Measurements from ENCODE around the gene PDE4D. TPM values are rescaled to one million over a fixed set of nuclear protein-coding genes. Genes with fewer than 3 reads are reported as not detected.

The PDE4D gene
- total and polyA plus RNA-seq, 10 of the 15 experiments (the other 5 are each of a cell fraction or from before 2014, with no cell fraction given) = 0.87 to 4.1 (median 2.2) TPM

DNA sequence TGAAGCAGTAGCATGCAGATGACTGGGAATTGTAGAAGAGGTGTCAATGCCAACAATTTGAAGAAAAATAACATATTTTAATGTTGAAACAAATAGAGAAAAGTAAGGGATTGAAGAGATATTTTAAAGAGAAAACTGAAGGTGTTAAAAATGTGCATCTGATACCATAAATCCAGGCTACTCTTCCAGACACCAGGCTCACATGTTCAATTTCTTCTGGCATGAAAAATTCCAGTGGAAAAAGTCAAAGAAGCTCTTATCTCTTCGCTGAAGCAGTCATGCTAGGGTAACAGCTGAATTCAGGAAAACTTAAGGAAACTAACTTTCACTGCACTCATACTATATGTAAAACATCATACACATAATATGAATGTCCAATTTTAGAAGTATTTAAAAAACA is 335.0 kb downstream of the PDE4D start (continued):
- TF ChIP-seq, protein P1, sequence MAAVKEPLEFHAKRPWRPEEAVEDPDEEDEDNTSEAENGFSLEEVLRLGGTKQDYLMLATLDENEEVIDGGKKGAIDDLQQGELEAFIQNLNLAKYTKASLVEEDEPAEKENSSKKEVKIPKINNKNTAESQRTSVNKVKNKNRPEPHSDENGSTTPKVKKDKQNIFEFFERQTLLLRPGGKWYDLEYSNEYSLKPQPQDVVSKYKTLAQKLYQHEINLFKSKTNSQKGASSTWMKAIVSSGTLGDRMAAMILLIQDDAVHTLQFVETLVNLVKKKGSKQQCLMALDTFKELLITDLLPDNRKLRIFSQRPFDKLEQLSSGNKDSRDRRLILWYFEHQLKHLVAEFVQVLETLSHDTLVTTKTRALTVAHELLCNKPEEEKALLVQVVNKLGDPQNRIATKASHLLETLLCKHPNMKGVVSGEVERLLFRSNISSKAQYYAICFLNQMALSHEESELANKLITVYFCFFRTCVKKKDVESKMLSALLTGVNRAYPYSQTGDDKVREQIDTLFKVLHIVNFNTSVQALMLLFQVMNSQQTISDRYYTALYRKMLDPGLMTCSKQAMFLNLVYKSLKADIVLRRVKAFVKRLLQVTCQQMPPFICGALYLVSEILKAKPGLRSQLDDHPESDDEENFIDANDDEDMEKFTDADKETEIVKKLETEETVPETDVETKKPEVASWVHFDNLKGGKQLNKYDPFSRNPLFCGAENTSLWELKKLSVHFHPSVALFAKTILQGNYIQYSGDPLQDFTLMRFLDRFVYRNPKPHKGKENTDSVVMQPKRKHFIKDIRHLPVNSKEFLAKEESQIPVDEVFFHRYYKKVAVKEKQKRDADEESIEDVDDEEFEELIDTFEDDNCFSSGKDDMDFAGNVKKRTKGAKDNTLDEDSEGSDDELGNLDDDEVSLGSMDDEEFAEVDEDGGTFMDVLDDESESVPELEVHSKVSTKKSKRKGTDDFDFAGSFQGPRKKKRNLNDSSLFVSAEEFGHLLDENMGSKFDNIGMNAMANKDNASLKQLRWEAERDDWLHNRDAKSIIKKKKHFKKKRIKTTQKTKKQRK (IDR thresholded peaks at IDR 0.05; ENCODE audit: low read depth, low read length) = no peak
- TF ChIP-seq SMAD1 (IDR thresholded peaks at IDR 0.05; ENCODE audit: low read depth, partially characterized antibody) (no peak), CBX5 (IDR thresholded peaks at IDR 0.05; ENCODE audit: low read depth) (no peak), NBN (IDR thresholded peaks at IDR 0.05) (no peak)

DNA sequence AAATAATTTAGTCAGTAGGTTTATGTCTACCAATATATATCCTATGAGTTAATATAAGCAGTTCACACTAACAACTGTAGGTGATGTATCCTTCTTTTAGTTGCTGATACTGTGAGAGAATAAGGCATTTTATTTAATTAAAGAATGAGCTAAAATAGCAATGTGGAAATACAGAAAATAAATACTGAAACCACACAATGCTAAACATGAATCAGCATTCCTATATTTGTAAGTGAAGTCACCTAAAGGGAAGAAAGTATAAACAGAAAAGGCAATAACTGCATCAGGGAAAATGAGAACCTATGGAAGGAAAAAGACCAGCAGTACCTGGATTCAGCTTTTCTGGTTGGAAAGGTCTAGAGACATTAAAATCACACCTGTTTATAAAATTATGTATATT is 336.0 kb downstream of the PDE4D start:
- Histone ChIP-seq H3K4me2 (ENCODE audit: control insufficient read depth, insufficient read depth) (no peak overlapping the region), H3K27ac (ENCODE audit: control insufficient read depth, insufficient read depth) (no peak overlapping the region), H3K27me3 (replicated peaks in 1 of 2; ENCODE audit: control insufficient read depth in 2 of 2, insufficient read depth in 2 of 2, low read length in 1 of 2) (no peaks in the 10 kb centered on the region), H3K4me3 (no peak overlapping the region), H3K9ac (ENCODE audit: control insufficient read depth, insufficient read depth, low read length) (no peak overlapping the region), H2AFZ (ENCODE audit: control insufficient read depth, low read depth, low read length) (no peak overlapping the region), H3K36me3 (ENCODE audit: control insufficient read depth in 2 of 2, insufficient read depth in 2 of 2, low read length in 1 of 2) (no peaks in the 10 kb centered on the region), H4K20me1 (ENCODE audit: control insufficient read depth, insufficient read depth) (no peaks in the 10 kb centered on the region), H3K4me1 (ENCODE audit: control insufficient read depth, insufficient read depth, low read length) (peaks cover 4% of the 10 kb centered on the region), H3K79me2 (ENCODE audit: control insufficient read depth, insufficient read depth, low read length) (no peaks in the 10 kb centered on the region), H3K9me3 (replicated peaks; ENCODE audit: control insufficient read depth, insufficient read depth, low read length) (no peaks in the 10 kb centered on the region)
- SMC1A ChIA-PET (ENCODE audit: uncharacterized antibody, unreplicated experiment) = no interaction called here
- POLR2A ChIA-PET = no interaction called here
- CTCF ChIA-PET = interaction anchor here (1.2 kb wide), 1 partner anchor 103 kb away, joined by 3 read pairs; no protein-coding TSS in a partner anchor
- ATAC-seq (no peak), FAIRE-seq (no peak), DNase-seq (ENCODE audit: low read depth, low spot score) (no peak)
- intact Hi-C loops (cut with micrococcal nuclease; ENCODE audit: unreplicated experiment) (no loop called here), in situ Hi-C loops (cut with MboI) (no loop called here)
- no peak for TF ChIP-seq WRNIP1 (IDR thresholded peaks at IDR 0.05; ENCODE audit: borderline replicate concordance, low read depth, low read length)
- no peak for TF ChIP-seq TARDBP (IDR thresholded peaks at IDR 0.05; ENCODE audit: borderline replicate concordance)
- TF ChIP-seq BACH1 (IDR thresholded peaks at IDR 0.05; ENCODE audit: borderline replicate concordance) = no peak
- no peak for TF ChIP-seq IKZF2 (IDR thresholded peaks at IDR 0.05)
- no peak for TF ChIP-seq MEF2A (IDR thresholded peaks at IDR 0.05; ENCODE audit: insufficient read depth, low read depth, low read length)
- no peak for TF ChIP-seq CREB1 (IDR thresholded peaks at IDR 0.05; ENCODE audit: low read depth)
- TF ChIP-seq NBN (IDR thresholded peaks at IDR 0.05) = no peak
- no TSS peak for BruUV-seq (replicated peaks)
- RAD21 ChIA-PET (ENCODE audit: unreplicated experiment) = no interaction called here

Measured in GM12878 (cell line).